HUES64 (cell line): ENCODE data around the gene LAMA2.

Source experiments
- H3K27ac ChIP-seq: 2 replicates; pipeline ENCODE4 v1.7.0; 2013; ENCODE audit warnings: low read depth, low read length, inconsistent platforms
- H3K27me3 ChIP-seq: 2 replicates; pipeline ENCODE4 v1.6.1; 2013; ENCODE audit warnings: mild to moderate bottlenecking, low read length; ENCODE audit not compliant: insufficient read depth
- H3K36me3 ChIP-seq: 2 replicates; pipeline ENCODE4 v1.6.1; 2013; ENCODE audit warnings: mild to moderate bottlenecking, low read length; ENCODE audit not compliant: insufficient read depth
- H3K4me1 ChIP-seq: 2 replicates; pipeline ENCODE4 v1.6.1; 2013; ENCODE audit warnings: mild to moderate bottlenecking, low read length, moderate library complexity; ENCODE audit not compliant: insufficient read depth
- H3K4me3 ChIP-seq: 2 replicates; pipeline ENCODE4 v1.5.1; 2013; ENCODE audit warnings: mild to moderate bottlenecking, low read length, moderate library complexity
- H3K9ac ChIP-seq: 2 replicates; pipeline ENCODE4 v1.6.1; 2013; ENCODE audit warnings: mild to moderate bottlenecking, low read depth, low read length
- H3K9me3 ChIP-seq: 2 replicates; pipeline ENCODE4 v1.6.1; 2013; ENCODE audit warnings: low read depth, low read length; ENCODE audit not compliant: insufficient read depth
- WGBS: fragments of 150-250, 120-280 bp; methylation state at CpG from one replicate; pipeline ENCODE4 v1.1.7; 2013; ENCODE audit warnings: missing lambda C conversion rate; 5-methylcytosine and 5-hydroxymethylcytosine counted together

The LAMA2 gene

GRCh38 chr6:129419324-129419723 is 536.4 kb downstream of the LAMA2 start:
- Histone ChIP-seq H3K27ac (no peak overlapping the region), H3K27me3 (no peaks in the 10 kb centered on the region), H3K4me1 (no peaks in the 10 kb centered on the region), H3K4me3 (no peak overlapping the region), H3K36me3 (no peaks in the 10 kb centered on the region), H3K9ac (no peak overlapping the region), H3K9me3 (no peaks in the 10 kb centered on the region)
- 79% methylated on average over 1 of the region's 2 CpGs for WGBS

DNA sequence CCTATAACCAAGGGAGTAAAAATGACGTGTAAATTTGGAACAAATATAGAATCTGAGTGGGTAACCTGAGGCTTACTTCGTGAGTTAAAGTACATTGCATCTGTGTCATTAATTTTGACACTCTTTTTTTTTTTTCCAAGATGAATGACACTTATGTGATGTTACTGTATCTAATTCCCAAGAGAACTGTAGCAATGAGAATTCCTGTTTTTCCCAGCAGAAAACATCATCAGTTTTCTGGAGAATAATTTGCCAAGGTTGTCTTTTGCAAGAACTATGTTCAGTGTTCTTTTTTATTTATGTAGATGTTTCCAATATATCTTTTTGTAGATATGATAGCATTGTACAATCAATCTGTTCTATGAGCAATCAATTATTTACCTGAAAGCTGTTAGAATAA is 543.4 kb downstream of the LAMA2 start:
- Histone ChIP-seq H3K4me3 (no peak overlapping the region), H3K4me1 (no peaks in the 10 kb centered on the region), H3K36me3 (no peaks in the 10 kb centered on the region), H3K9ac (no peak overlapping the region), H3K27me3 (no peaks in the 10 kb centered on the region), H3K9me3 (no peaks in the 10 kb centered on the region), H3K27ac (no peak overlapping the region)
- WGBS = 78% methylated on average over 2 of the region's 2 CpGs

DNA sequence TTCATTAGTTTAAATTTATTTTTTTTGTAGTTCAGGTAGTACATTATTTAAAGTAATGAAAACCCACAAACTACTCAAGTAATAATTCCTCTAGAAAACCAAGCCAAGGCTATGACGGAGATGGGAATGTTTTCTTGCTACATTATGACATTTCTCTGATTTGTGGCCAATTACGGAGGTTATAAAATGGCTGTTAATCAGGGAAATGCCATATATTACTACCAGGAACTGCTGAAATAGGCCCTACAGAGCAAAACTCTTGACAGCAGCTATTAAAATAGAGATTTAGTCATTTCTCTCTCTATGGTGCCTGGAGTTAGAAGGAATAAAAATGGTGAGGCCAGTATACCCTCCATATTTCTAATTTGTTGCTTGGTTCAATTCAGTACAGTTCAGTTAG is 547.0 kb downstream of the LAMA2 start:
- H3K36me3 ChIP-seq = no peaks in the 10 kb centered on the region
- 97% methylated on average over 2 of the region's 2 CpGs for WGBS
- no peak overlapping the region for H3K9ac ChIP-seq
- no peaks in the 10 kb centered on the region for H3K4me1 ChIP-seq
- H3K4me3 ChIP-seq = no peak overlapping the region
- no peaks in the 10 kb centered on the region for H3K27me3 ChIP-seq
- no peak overlapping the region for H3K27ac ChIP-seq
- H3K9me3 ChIP-seq = no peaks in the 10 kb centered on the region

GRCh38 chr6:129432738-129433137 is 549.8 kb downstream of the LAMA2 start:
- Histone ChIP-seq H3K27ac (no peak overlapping the region), H3K36me3 (no peaks in the 10 kb centered on the region), H3K4me3 (no peak overlapping the region), H3K4me1 (0 out of 2 replicates have a peak, but pooled peaks cover 5% of the 10 kb centered on the region), H3K9ac (no peak overlapping the region), H3K27me3 (no peaks in the 10 kb centered on the region), H3K9me3 (no peaks in the 10 kb centered on the region)
- 100% methylated on average over 1 of the region's 1 CpG for WGBS

- WGBS = 87% methylated on average over 3 of the region's 3 CpGs
- Histone ChIP-seq H3K27me3 (no peaks in the 10 kb centered on the region), H3K4me1 (0 out of 2 replicates have a peak, but pooled peaks cover 5% of the 10 kb centered on the region), H3K9ac (no peak overlapping the region), H3K36me3 (no peaks in the 10 kb centered on the region), H3K4me3 (no peak overlapping the region), H3K9me3 (no peaks in the 10 kb centered on the region), H3K27ac (no peak overlapping the region)
Observed at GRCh38 chr6:129434091-129434490, 551.2 kb downstream of the LAMA2 start.

- H3K9ac ChIP-seq = no peak overlapping the region
- H3K27ac ChIP-seq = peak overlapping the region; percentile 49; the same call in 1 of the 2 replicates
- no peak overlapping the region for H3K4me3 ChIP-seq
- H3K27me3 ChIP-seq = no peaks in the 10 kb centered on the region
- WGBS = 32% methylated on average over 8 of the region's 8 CpGs
- H3K9me3 ChIP-seq = no peaks in the 10 kb centered on the region
- H3K4me1 ChIP-seq = peaks cover 20% of the 10 kb centered on the region
- no peaks in the 10 kb centered on the region for H3K36me3 ChIP-seq
Observed at GRCh38 chr6:129440691-129441090, 557.8 kb downstream of the LAMA2 start.

GRCh38 chr6:129444683-129445082 is 561.7 kb downstream of the LAMA2 start:
- no peak overlapping the region for H3K9ac ChIP-seq
- no peak overlapping the region for H3K27ac ChIP-seq

DNA sequence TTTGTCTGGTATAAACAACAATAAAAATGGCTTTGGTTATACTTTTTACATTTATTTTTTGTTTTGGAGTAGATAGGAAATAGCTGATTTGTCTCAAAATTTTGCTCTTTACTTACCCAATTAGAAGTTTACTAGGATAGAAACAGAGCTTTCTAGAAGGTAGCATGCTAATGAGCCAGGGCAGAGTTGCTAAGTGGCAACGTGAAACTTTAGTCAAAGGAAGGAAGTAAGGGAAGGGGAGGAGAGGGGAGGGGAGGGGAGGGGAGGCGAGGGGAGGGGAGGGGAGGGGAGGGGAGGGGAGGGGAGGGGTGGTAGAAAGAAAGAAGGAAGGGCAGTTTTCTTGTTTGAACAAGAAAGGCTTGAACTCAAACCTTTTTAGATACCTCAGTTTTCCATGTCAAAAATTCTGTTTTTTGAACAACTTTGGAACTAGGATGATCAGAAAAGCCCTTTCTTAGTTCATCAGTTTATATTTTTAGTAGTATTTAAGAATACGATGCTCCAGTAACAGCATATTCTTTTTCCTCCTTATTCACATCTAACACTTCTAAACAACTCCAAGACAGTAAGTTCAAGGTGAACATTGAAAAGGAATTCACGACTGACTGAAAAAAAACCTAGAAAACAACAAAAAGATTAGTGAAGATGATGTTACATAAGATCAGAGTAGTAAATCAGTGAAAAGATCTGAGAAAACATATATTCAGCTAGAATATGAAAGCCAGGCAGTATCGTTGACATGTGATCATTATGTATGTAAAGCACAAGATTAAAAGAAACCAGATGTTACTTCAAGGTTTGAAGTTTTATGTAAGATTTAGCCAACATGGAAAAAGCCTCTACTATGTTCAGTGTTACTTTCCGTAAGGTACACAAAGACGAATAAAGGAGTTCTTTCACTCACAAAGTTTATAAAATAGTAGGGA is 563.6 kb downstream of the LAMA2 start:
- no peak overlapping the region for H3K9ac ChIP-seq
- H3K27ac ChIP-seq = no peak overlapping the region
- WGBS = 84% methylated on average over 5 of the region's 7 CpGs
- H3K27me3 ChIP-seq = no peaks in the 10 kb centered on the region
- no peaks in the 10 kb centered on the region for H3K9me3 ChIP-seq
- H3K4me3 ChIP-seq = no peak overlapping the region
- H3K36me3 ChIP-seq = no peaks in the 10 kb centered on the region
- peaks cover 14% of the 10 kb centered on the region for H3K4me1 ChIP-seq

More at GRCh38 chr6:129444683-129445082, 561.7 kb downstream of the LAMA2 start:
- Histone ChIP-seq H3K9me3 (no peaks in the 10 kb centered on the region), H3K4me1 (peaks cover 29% of the 10 kb centered on the region), H3K36me3 (no peaks in the 10 kb centered on the region), H3K4me3 (no peak overlapping the region), H3K27me3 (no peaks in the 10 kb centered on the region)
- WGBS = 96% methylated on average over 3 of the region's 3 CpGs

DNA sequence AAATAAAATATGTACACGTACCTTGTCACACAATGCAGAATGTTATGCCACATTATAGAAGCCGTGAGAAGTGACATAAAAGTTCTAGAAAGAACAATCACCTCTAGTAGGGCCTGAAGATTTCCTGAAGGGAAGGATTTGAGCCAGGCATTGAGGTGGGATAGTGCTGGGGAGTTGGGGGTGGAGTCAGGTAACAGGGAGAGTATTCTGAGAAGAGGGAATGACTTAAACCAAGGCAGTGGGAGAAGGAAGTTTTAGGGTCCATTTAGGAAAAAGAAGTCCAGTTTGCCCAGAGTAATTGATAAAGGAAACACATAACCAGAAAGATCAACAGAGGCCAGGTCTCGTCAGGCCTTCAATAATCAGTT is 564.2 kb downstream of the LAMA2 start:
- H3K9me3 ChIP-seq = no peaks in the 10 kb centered on the region
- H3K27ac ChIP-seq = no peak overlapping the region
- H3K36me3 ChIP-seq = no peaks in the 10 kb centered on the region
- H3K4me1 ChIP-seq = peaks cover 14% of the 10 kb centered on the region
- H3K9ac ChIP-seq = no peak overlapping the region
- H3K27me3 ChIP-seq = no peaks in the 10 kb centered on the region
- 92% methylated on average over 2 of the region's 3 CpGs for WGBS
- H3K4me3 ChIP-seq = no peak overlapping the region

DNA sequence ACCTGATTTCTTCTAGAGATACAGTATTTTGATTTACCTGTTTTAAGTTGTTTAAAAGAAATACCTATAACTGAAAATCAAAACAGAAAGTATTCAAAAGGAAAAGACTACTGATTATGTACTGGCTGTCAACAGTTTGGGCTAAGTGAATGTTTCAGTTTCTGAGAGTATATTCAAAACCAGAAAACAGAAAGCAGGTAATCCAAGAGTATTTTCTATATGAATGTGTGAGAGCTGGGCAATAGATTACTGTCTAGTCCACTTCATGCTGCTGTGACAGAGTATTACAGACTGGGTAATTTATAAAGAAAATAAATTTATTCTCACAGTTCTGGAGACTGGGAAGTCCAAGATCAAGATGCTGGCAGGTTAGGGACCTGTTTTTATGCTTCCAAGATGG is 566.0 kb downstream of the LAMA2 start:
- Histone ChIP-seq H3K9me3 (no peaks in the 10 kb centered on the region), H3K4me1 (peaks cover 14% of the 10 kb centered on the region), H3K9ac (no peak overlapping the region), H3K4me3 (no peak overlapping the region), H3K27ac (no peak overlapping the region), H3K36me3 (no peaks in the 10 kb centered on the region), H3K27me3 (no peaks in the 10 kb centered on the region)

GRCh38 chr6:129451187-129451586 is 568.2 kb downstream of the LAMA2 start:
- H3K27me3 ChIP-seq = no peaks in the 10 kb centered on the region
- no peaks in the 10 kb centered on the region for H3K9me3 ChIP-seq
- H3K9ac ChIP-seq = no peak overlapping the region
- no peak overlapping the region for H3K27ac ChIP-seq
- no peak overlapping the region for H3K4me3 ChIP-seq
- peaks cover 12% of the 10 kb centered on the region for H3K4me1 ChIP-seq
- no peaks in the 10 kb centered on the region for H3K36me3 ChIP-seq
